Liver (tissue), 9 donors: ENCODE measurements around the gene CD320. TPM values are rescaled to one million over a fixed set of nuclear protein-coding genes. Genes with fewer than 3 reads are reported as not detected.

Experiments used
- DNase-seq: peaks from one replicate; pipeline ENCODE4 v3.0.0-alpha.2; 2017; ENCODE audit warnings: low spot score
- H3K27ac ChIP-seq, 2 donors: one replicate each; pipeline ENCODE4 v1.7.0; 2013; ENCODE audit warnings: inconsistent platforms in 2 of 2, low read length in 2 of 2, control low read depth in 1 of 2, low read depth in 1 of 2, mild to moderate bottlenecking in 1 of 2
- H3K27me3 ChIP-seq, 4 donors: one replicate each; pipeline versions ENCODE4 v1.6.1 to v1.7.0; 2013; ENCODE audit warnings: low read length in 3 of 4, inconsistent platforms in 1 of 4, mild to moderate bottlenecking in 1 of 4, moderate library complexity in 1 of 4; ENCODE audit not compliant: control insufficient read depth in 4 of 4, insufficient read depth in 4 of 4
- H3K36me3 ChIP-seq, 4 donors: one replicate each; pipeline versions ENCODE4 v1.6.1 to v1.7.0; 2013; ENCODE audit warnings: low read length in 3 of 4, mild to moderate bottlenecking in 3 of 4, low read depth in 1 of 4, moderate library complexity in 1 of 4; ENCODE audit not compliant: control insufficient read depth in 4 of 4, insufficient read depth in 3 of 4
- H3K4me1 ChIP-seq, 4 donors: one replicate each; pipeline versions ENCODE4 v1.6.1 to v1.7.0; 2013; ENCODE audit warnings: low read length in 3 of 4, mild to moderate bottlenecking in 3 of 4, moderate library complexity in 1 of 4; ENCODE audit not compliant: control insufficient read depth in 4 of 4, insufficient read depth in 4 of 4
- H3K4me3 ChIP-seq, 3 donors: one replicate each; pipeline versions ENCODE4 v1.6.1 to v1.7.0; 2013; ENCODE audit warnings: low read length in 3 of 3, control low read depth in 1 of 3, low read depth in 1 of 3, mild to moderate bottlenecking in 1 of 3
- H3K9ac ChIP-seq, 2 donors: one replicate each; pipeline ENCODE4 v1.7.0; 2013; ENCODE audit warnings: low read length in 2 of 2, mild to moderate bottlenecking in 2 of 2, moderate library complexity in 2 of 2, control low read depth in 1 of 2, low read depth in 1 of 2
- H3K9me3 ChIP-seq, 4 donors: one replicate each; pipeline versions ENCODE4 v1.6.1 to v1.7.0; 2013; ENCODE audit warnings: low read length in 3 of 4; ENCODE audit not compliant: control insufficient read depth in 4 of 4
- ATF3 ChIP-seq: IDR thresholded peaks from 2 replicates; pipeline ENCODE4 v1.6.1; 2016; ENCODE audit warnings: antibody characterized with exemption
- CTCF ChIP-seq: fragments of 150-350 bp; IDR thresholded peaks from 2 replicates; pipeline ENCODE4 v1.5.1; 2017; ENCODE audit warnings: improper control_type of control experiment, low read depth, low read length; ENCODE audit not compliant: missing input control
- EGR1 ChIP-seq, 2 donors: IDR thresholded peaks; 2 replicates each; pipeline ENCODE4 v1.6.1; 2016 to 2018; ENCODE audit warnings: antibody characterized with exemption in 2 of 2, low read depth in 2 of 2
- FOXA1 ChIP-seq: IDR thresholded peaks from 2 replicates; pipeline ENCODE4 v1.6.1; 2016; ENCODE audit warnings: antibody characterized with exemption
- FOXA2 ChIP-seq: IDR thresholded peaks from 2 replicates; pipeline ENCODE4 v1.6.1; 2016; ENCODE audit warnings: antibody characterized with exemption
- GABPA ChIP-seq, 2 donors: IDR thresholded peaks in 1 of 2; conservative IDR thresholded peaks in 1 of 2; 2 replicates each; pipeline ENCODE4 v1.6.1; 2016; ENCODE audit warnings: antibody characterized with exemption in 2 of 2, mild to moderate bottlenecking in 1 of 2, moderate library complexity in 1 of 2
- HNF4A ChIP-seq, 2 donors: conservative IDR thresholded peaks; 2 replicates each; pipeline ENCODE4 v1.6.1; 2016; ENCODE audit warnings: antibody characterized with exemption in 2 of 2, mild to moderate bottlenecking in 2 of 2
- HNF4G ChIP-seq: IDR thresholded peaks from 2 replicates; pipeline ENCODE4 v1.6.1; 2016; ENCODE audit warnings: antibody characterized with exemption
- MAX ChIP-seq: IDR thresholded peaks from 2 replicates; pipeline ENCODE4 v1.6.1; 2016; ENCODE audit warnings: antibody characterized with exemption
- NR2F2 ChIP-seq: IDR thresholded peaks from 2 replicates; pipeline ENCODE4 v1.6.1; 2016; ENCODE audit warnings: antibody characterized with exemption
- RAD21 ChIP-seq, 2 donors: IDR thresholded peaks; 2 replicates each; pipeline ENCODE4 v1.6.1; 2016; ENCODE audit warnings: antibody characterized with exemption in 2 of 2, mild to moderate bottlenecking in 2 of 2
- REST ChIP-seq: IDR thresholded peaks from 2 replicates; pipeline ENCODE4 v1.6.1; 2016; ENCODE audit warnings: antibody characterized with exemption, mild to moderate bottlenecking
- RXRA ChIP-seq, 2 donors: IDR thresholded peaks; 2 replicates each; pipeline ENCODE4 v1.6.1; 2017 to 2018; ENCODE audit warnings: antibody characterized with exemption in 2 of 2, mild to moderate bottlenecking in 1 of 2
- SP1 ChIP-seq: IDR thresholded peaks from 2 replicates; pipeline ENCODE4 v1.6.1; 2018; ENCODE audit warnings: antibody characterized with exemption, mild to moderate bottlenecking
- TAF1 ChIP-seq: conservative IDR thresholded peaks from 2 replicates; pipeline ENCODE4 v1.6.1; 2016; ENCODE audit warnings: antibody characterized with exemption, mild to moderate bottlenecking
- WGBS: extraction: QIAGEN DNeasy Blood & Tissue Kit; methylation state at CpG from one replicate; pipeline ENCODE4 v1.1.7; 2013; 5-methylcytosine and 5-hydroxymethylcytosine counted together
- polyA plus RNA-seq, 2 donors: library from polyadenylated mRNA; stranded (reverse) in 1 of 2; unstranded in 1 of 2; fragments of 200-250 nt in 1 of 2; fragments of >200 nt in 1 of 2; fragmentation: Nextera tagmentation in 1 of 2; extraction: Ambion mirVana in 1 of 2; gene quantifications; one replicate each; pipeline versions ENCODE4 v1.2.1 to v1.2.3, GENCODE V29; 2013 to 2015
- total RNA-seq, 2 donors: library from RNA; depleted of rRNA; stranded (reverse); fragments of >200 nt; gene quantifications; one replicate each; pipeline ENCODE4 v1.2.3, GENCODE V29; 2014
- donor health status: healthy.
- donor health status: healthy.
- donor health status: healthy.
- donor health status: healthy.
- donor health status: healthy.

Gene CD320
- total and polyA plus RNA-seq, 4 donors = 6.7 to 18.0 (median 12.6) TPM

- TF ChIP-seq CTCF (no peak), RXRA (IDR thresholded peaks at IDR 0.05) (no peak)
Measured at GRCh38 chr19:8304841-8305621, 3.1 kb downstream of the CD320 start (continued).

GRCh38 chr19:8302734-8303133, 5.4 kb downstream of the CD320 start:
- Histone ChIP-seq H3K4me3 (no peak overlapping the region), H3K9me3 (no peaks in the 10 kb centered on the region), H3K9ac (no peak overlapping the region), H3K27me3 (no peaks in the 10 kb centered on the region), H3K4me1 (peaks cover 12 to 24% (median 21%) of the 10 kb centered on the region in 4 donors), H3K27ac (no peak overlapping the region), H3K36me3 (peaks cover 0 to 3% (median 1%) of the 10 kb centered on the region in 4 donors)
- TF ChIP-seq RAD21 (IDR thresholded peaks at IDR 0.05) = no peak
- no peak for TF ChIP-seq HNF4G
- TF ChIP-seq NR2F2 = no peak
- TF ChIP-seq FOXA1 = no peak
- no peak for TF ChIP-seq GABPA (IDR thresholded peaks at IDR 0.05 in 1 of 2, conservative IDR thresholded peaks at IDR 0.05 in 1 of 2)
- TF ChIP-seq RXRA (IDR thresholded peaks at IDR 0.05) = no peak
- TF ChIP-seq FOXA2 = no peak
- TF ChIP-seq CTCF = no peak
- no peak for TF ChIP-seq MAX
- no peak for TF ChIP-seq TAF1
- no peak for TF ChIP-seq REST
- 74% methylated on average over 7 of the region's 7 CpGs for WGBS
- DNase-seq = no peak

- DNase-seq = peak; percentile 65
- Histone ChIP-seq H3K4me3 (no peak overlapping the region), H3K9ac (no peak overlapping the region), H3K27me3 (no peaks in the 10 kb centered on the region), H3K36me3 (peaks cover 0 to 3% (median 1%) of the 10 kb centered on the region in 4 donors), H3K9me3 (no peaks in the 10 kb centered on the region), H3K4me1 (peaks cover 10 to 20% (median 17%) of the 10 kb centered on the region in 4 donors), H3K27ac (no peak overlapping the region)
- WGBS = 45% methylated on average over 11 of the region's 11 CpGs
- TF ChIP-seq EGR1 (IDR thresholded peaks at IDR 0.05; ENCODE audit: low read depth in 2 of 2) (no peak), SP1 (no peak), ATF3 (no peak), REST (no peak), HNF4A (conservative IDR thresholded peaks at IDR 0.05) (no peak), RXRA (IDR thresholded peaks at IDR 0.05) (no peak)
Measured at GRCh38 chr19:8302357-8302691, 5.8 kb downstream of the CD320 start.
